K562 (cell line): ENCODE data around the gene KCNA1. TPM values are rescaled to one million over a fixed set of nuclear protein-coding genes. Genes with fewer than 3 reads are reported as not detected.

Source experiments
- ATAC-seq: fragments of 200-7000 bp; cut with Tn5 transposase; 3 replicates; pipeline ENCODE4 v1.9.1; 2020; ENCODE audit warnings: moderate library complexity
- BruUV-seq: library from RNA; stranded (reverse); fragments of 400-500 nt; replicated peaks from 2 replicates; lab custom pipeline; 2021; lab: Mats Ljungman, UMichigan
- CTCF ChIA-PET: fragments of 300-600 bp; formaldehyde crosslinking; extraction: SDS; loops from one replicate; lab custom pipeline; 2021; ENCODE audit warnings: low intra/inter-chr PET ratio; lab: Yijun Ruan, JAX
- POLR2A ChIA-PET: fragments of 300-600, 350-650 bp; sonication (Branson Sonifier 250); formaldehyde crosslinking; extraction: SDS; loops from one replicate; lab custom pipeline; 2021; ENCODE audit warnings: antibody characterized with exemption, inconsistent platforms; lab: Yijun Ruan, JAX
- DNase-seq, 4 experiments: peaks; one replicate each; pipeline versions ENCODE4 v3.0.0 to v3.0.0-alpha.2; 2011 to 2018; ENCODE audit warnings: low spot score in 3 of 4, mixed read lengths in 3 of 4; ENCODE audit errors: extremely low read depth in 1 of 4
- FAIRE-seq: peaks from 2 replicates; lab custom pipeline; 2011; peaks lifted over from hg19 to GRCh38; lab: Jason Lieb, UNC
- H2AFZ ChIP-seq: 2 replicates; pipeline ENCODE4 v1.6.0; 2011; ENCODE audit warnings: low read depth, low read length, control low read depth, inconsistent platforms
- H3K27ac ChIP-seq: fragments of 200-600 bp; 3 replicates; pipeline ENCODE4 v1.8.0; 2011; ENCODE audit warnings: low read depth, mild to moderate bottlenecking, control low read depth, inconsistent platforms, low read length, moderate library complexity, mixed read lengths; ENCODE audit errors: extremely low read depth
- H3K27me3 ChIP-seq, 2 experiments: fragments of 300-600 bp in 1 of 2; 2 replicates in 1 of 2; 3 replicates in 1 of 2; pipeline versions ENCODE4 v1.6.0 to v1.8.0; 2011; ENCODE audit warnings: inconsistent platforms in 2 of 2, low read length in 2 of 2, mild to moderate bottlenecking in 1 of 2, mixed read lengths in 1 of 2, moderate library complexity in 1 of 2; ENCODE audit not compliant: control insufficient read depth in 2 of 2, insufficient read depth in 2 of 2
- H3K36me3 ChIP-seq: fragments of 300-600 bp; 3 replicates; pipeline ENCODE4 v1.8.0; 2011; ENCODE audit warnings: mild to moderate bottlenecking, low read length, inconsistent platforms; ENCODE audit not compliant: control insufficient read depth, insufficient read depth
- H3K4me1 ChIP-seq, 2 experiments: fragments of 200-600 bp in 1 of 2; replicated peaks in 1 of 2; 2 replicates in 1 of 2; 3 replicates in 1 of 2; pipeline versions ENCODE4 v1.5.1 to v1.8.0; 2011; ENCODE audit warnings: inconsistent platforms in 2 of 2, low read length in 2 of 2, mild to moderate bottlenecking in 1 of 2, mixed read lengths in 1 of 2, moderate library complexity in 1 of 2; ENCODE audit not compliant: control insufficient read depth in 2 of 2, insufficient read depth in 2 of 2
- H3K4me2 ChIP-seq: 2 replicates; pipeline ENCODE4 v1.6.1; 2011; ENCODE audit warnings: low read length, control low read depth, inconsistent platforms, mixed read lengths; ENCODE audit not compliant: insufficient read depth
- H3K4me3 ChIP-seq: fragments of 200-600 bp; sonication (generic), shearing (Covaris generic); 2 replicates; pipeline ENCODE4 v1.5.1; 2016; ENCODE audit warnings: control low read depth, inconsistent platforms
- H3K79me2 ChIP-seq: fragments of 200-600 bp; 3 replicates; pipeline ENCODE4 v1.8.0; 2011; ENCODE audit warnings: low read length, inconsistent platforms; ENCODE audit not compliant: control insufficient read depth, insufficient read depth
- H3K9ac ChIP-seq, 2 experiments: 2 replicates each; pipeline versions ENCODE4 v1.6.0 to v1.6.1; 2011; ENCODE audit warnings: low read depth in 2 of 2, low read length in 2 of 2, control low read depth in 1 of 2, inconsistent platforms in 1 of 2, mild to moderate bottlenecking in 1 of 2, mixed read lengths in 1 of 2; ENCODE audit not compliant: insufficient read depth in 1 of 2
- H3K9me1 ChIP-seq: one replicate; pipeline ENCODE4 v1.6.0; 2011; ENCODE audit warnings: inconsistent platforms, mild to moderate bottlenecking, low read length, moderate library complexity; ENCODE audit not compliant: control insufficient read depth, insufficient read depth
- H3K9me3 ChIP-seq: replicated peaks from 2 replicates; pipeline ENCODE4 v1.5.1; 2011; ENCODE audit warnings: low read depth, low read length, inconsistent platforms; ENCODE audit not compliant: control insufficient read depth, insufficient read depth
- H4K20me1 ChIP-seq: replicated peaks from 2 replicates; pipeline ENCODE4 v1.6.1; 2011; ENCODE audit warnings: low read length, inconsistent platforms, mixed read lengths; ENCODE audit not compliant: control insufficient read depth, insufficient read depth
- ELF1 ChIP-seq: fragments of 200-800 bp; sonication (Bioruptor generic); IDR thresholded peaks from 2 replicates; pipeline ENCODE4 v1.6.1; 2016; ENCODE audit warnings: missing genetic modification characterization, missing compliant biosample characterization
- HNRNPH1 ChIP-seq: fragments of 200-400 bp; formaldehyde crosslinking; optimal IDR thresholded peaks from 2 replicates; pipeline ENCODE3; 2017; ENCODE audit warnings: low read depth, mild to moderate bottlenecking, low read length, moderate library complexity
- NCOA2 ChIP-seq, 2 experiments: fragments of 450-650 bp; IDR thresholded peaks; 2 replicates each; pipeline ENCODE4 v1.6.1; 2018; ENCODE audit warnings: mild to moderate bottlenecking in 2 of 2, moderate library complexity in 1 of 2; ENCODE audit not compliant: partially characterized antibody in 2 of 2
- SIN3B ChIP-seq: fragments of 450-650 bp; IDR thresholded peaks from 2 replicates; pipeline ENCODE4 v1.6.1; 2017; ENCODE audit warnings: low read depth, mild to moderate bottlenecking, moderate library complexity
- ZKSCAN1 ChIP-seq: fragments of 150-350 bp; IDR thresholded peaks from 2 replicates; pipeline ENCODE4 v1.6.1; 2016; ENCODE audit warnings: low read depth, low read length
- ZNF174 ChIP-seq: fragments of 250-450 bp; sonication (Bioruptor Pico); IDR thresholded peaks from 2 replicates; pipeline ENCODE4 v1.4.0; 2020; ENCODE audit warnings: mild to moderate bottlenecking
- ZNF586 ChIP-seq: fragments of 450-650 bp; formaldehyde crosslinking; conservative IDR thresholded peaks from 2 replicates; pipeline ENCODE4 v1.4.0; 2020; ENCODE audit warnings: mild to moderate bottlenecking, moderate library complexity
- WGBS: fragments of 100-300 bp; shearing (Covaris generic); methylation state at CpG from one replicate; pipeline ENCODE4 v1.1.6; 2016; ENCODE audit warnings: low coverage, mixed read lengths; ENCODE audit not compliant: insufficient coverage; ENCODE audit errors: missing lambda C conversion rate; 5-methylcytosine and 5-hydroxymethylcytosine counted together
- in situ Hi-C: fragments of 300-500 bp; cut with MboI; formaldehyde crosslinking; loops from 4 replicates; pipeline ENCODE4 v1.15.0; 2018; ENCODE audit warnings: inconsistent platforms, mixed read lengths
- intact Hi-C: fragments of 100-400 bp; cut with micrococcal nuclease; formaldehyde crosslinking; loops from 2 replicates; pipeline ENCODE4 v1.14.2; 2022
- polyA plus RNA-seq, 8 experiments: library from polyadenylated mRNA; depleted of rRNA in 4 of 8; stranded (reverse) in 5 of 8; unstranded in 3 of 8; fragments of >200 nt; fragmentation: Nextera tagmentation in 2 of 8; fragmentation: Illumina TruSeq in 1 of 8; extraction: Ambion mirVana in 2 of 8; extraction: Trizol in 1 of 8; gene quantifications; 2 replicates each; pipeline versions ENCODE4 v1.2.1 to v1.2.3, GENCODE V29; 2011 to 2014; ENCODE audit warnings: inconsistent platforms in 1 of 8, missing spikeins in 1 of 8
- total RNA-seq, 7 experiments: library from RNA; depleted of rRNA in 6 of 7; stranded (reverse); fragments of >200 nt in 6 of 7; fragmentation: Illumina TruSeq in 2 of 7; extraction: Trizol in 2 of 7; gene quantifications; 2 replicates each; pipeline versions ENCODE4 v1.2.1 to v1.2.3, GENCODE V29; 2011 to 2021; ENCODE audit warnings: low replicate concordance in 1 of 7
- TF ChIP-seq, protein P1 (sequence below): fragments of 250-450 bp; sonication (Bioruptor Pico); IDR thresholded peaks from 2 replicates; pipeline ENCODE4 v1.4.0; 2020
- TF ChIP-seq, protein P2 (sequence below): sonication (generic); formaldehyde crosslinking; IDR thresholded peaks from 2 replicates; pipeline ENCODE4 v1.8.0; 2022; ENCODE audit warnings: mild to moderate bottlenecking, missing genetic modification reagents, borderline replicate concordance
- TF ChIP-seq, protein P3 (sequence below), 2 experiments: fragments of 450-650 bp; IDR thresholded peaks; 2 replicates each; pipeline ENCODE4 v1.6.1; 2016; ENCODE audit warnings: mild to moderate bottlenecking in 2 of 2, borderline replicate concordance in 1 of 2, low read depth in 1 of 2, moderate library complexity in 1 of 2

Gene KCNA1
- total and polyA plus RNA-seq, 9 of the 15 experiments (the other 6 are each of a cell fraction or from before 2014, with no cell fraction given): not detected

DNA sequence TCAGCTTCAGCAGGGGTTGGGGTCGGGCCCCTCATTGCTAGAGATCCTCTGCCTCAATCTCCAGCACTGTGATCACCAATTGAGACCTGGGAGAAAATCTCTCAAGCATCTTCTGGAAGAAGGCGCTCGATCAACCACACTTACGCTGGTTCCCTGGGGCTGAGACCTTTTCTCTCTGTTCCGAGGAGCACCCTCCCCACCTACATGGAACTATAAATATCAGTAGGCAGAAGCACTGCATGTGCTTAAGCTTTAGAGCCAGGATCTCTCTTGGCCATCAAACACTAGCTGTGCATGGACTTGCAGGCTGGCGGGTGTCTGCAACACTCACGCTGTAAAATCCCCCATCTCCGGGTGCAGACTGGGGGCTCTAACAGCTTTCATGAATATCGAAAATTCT lies 38.2 kb upstream of the KCNA1 start:
- intact Hi-C loops (no loop called here), in situ Hi-C loops (loop anchor here (10.0 kb wide), 1 partner anchor 133 kb away; no protein-coding TSS in a partner anchor)
- Histone ChIP-seq H3K36me3 (no peaks in the 10 kb centered on the region), H3K27ac (no peak overlapping the region), H3K4me3 (no peak overlapping the region), H3K9me1 (no peaks in the 10 kb centered on the region), H3K27me3 (no peaks in the 10 kb centered on the region), H3K4me2 (no peak overlapping the region), H3K4me1 (no peaks in the 10 kb centered on the region; a peak in 1 of 5 replicates), H2AFZ (no peak overlapping the region), H3K9me3 (no peaks in the 10 kb centered on the region), H3K9ac (no peak overlapping the region), H3K79me2 (no peaks in the 10 kb centered on the region), H4K20me1 (no peaks in the 10 kb centered on the region)
- no peak for FAIRE-seq
- POLR2A ChIA-PET: no interaction called here
- DNase-seq: no peak
- BruUV-seq: no TSS peak
- WGBS: 2% methylated on average over 7 of the region's 9 CpGs
- CTCF ChIA-PET: no interaction called here
- ATAC-seq: no peak
- TF ChIP-seq ZNF174 (CRISPR knock-in tag): no peak
- no peak for TF ChIP-seq ZKSCAN1
- no peak for TF ChIP-seq NCOA2 (IDR thresholded peaks at IDR 0.05; ENCODE audit: partially characterized antibody in 2 of 2)
- TF ChIP-seq HNRNPH1: no peak
- TF ChIP-seq, protein P1, sequence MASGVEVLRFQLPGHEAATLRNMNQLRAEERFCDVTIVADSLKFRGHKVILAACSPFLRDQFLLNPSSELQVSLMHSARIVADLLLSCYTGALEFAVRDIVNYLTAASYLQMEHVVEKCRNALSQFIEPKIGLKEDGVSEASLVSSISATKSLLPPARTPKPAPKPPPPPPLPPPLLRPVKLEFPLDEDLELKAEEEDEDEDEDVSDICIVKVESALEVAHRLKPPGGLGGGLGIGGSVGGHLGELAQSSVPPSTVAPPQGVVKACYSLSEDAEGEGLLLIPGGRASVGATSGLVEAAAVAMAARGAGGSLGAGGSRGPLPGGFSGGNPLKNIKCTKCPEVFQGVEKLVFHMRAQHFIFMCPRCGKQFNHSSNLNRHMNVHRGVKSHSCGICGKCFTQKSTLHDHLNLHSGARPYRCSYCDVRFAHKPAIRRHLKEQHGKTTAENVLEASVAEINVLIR (CRISPR knock-in tag): no peak
- TF ChIP-seq, protein P2, sequence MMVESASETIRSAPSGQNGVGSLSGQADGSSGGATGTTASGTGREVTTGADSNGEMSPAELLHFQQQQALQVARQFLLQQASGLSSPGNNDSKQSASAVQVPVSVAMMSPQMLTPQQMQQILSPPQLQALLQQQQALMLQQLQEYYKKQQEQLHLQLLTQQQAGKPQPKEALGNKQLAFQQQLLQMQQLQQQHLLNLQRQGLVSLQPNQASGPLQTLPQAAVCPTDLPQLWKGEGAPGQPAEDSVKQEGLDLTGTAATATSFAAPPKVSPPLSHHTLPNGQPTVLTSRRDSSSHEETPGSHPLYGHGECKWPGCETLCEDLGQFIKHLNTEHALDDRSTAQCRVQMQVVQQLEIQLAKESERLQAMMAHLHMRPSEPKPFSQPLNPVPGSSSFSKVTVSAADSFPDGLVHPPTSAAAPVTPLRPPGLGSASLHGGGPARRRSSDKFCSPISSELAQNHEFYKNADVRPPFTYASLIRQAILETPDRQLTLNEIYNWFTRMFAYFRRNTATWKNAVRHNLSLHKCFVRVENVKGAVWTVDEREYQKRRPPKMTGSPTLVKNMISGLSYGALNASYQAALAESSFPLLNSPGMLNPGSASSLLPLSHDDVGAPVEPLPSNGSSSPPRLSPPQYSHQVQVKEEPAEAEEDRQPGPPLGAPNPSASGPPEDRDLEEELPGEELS (CRISPR knock-in tag): no peak
- no peak for TF ChIP-seq ELF1
- TF ChIP-seq SIN3B: no peak
- no peak for TF ChIP-seq ZNF586 (CRISPR knock-in tag)
- TF ChIP-seq, protein P3, sequence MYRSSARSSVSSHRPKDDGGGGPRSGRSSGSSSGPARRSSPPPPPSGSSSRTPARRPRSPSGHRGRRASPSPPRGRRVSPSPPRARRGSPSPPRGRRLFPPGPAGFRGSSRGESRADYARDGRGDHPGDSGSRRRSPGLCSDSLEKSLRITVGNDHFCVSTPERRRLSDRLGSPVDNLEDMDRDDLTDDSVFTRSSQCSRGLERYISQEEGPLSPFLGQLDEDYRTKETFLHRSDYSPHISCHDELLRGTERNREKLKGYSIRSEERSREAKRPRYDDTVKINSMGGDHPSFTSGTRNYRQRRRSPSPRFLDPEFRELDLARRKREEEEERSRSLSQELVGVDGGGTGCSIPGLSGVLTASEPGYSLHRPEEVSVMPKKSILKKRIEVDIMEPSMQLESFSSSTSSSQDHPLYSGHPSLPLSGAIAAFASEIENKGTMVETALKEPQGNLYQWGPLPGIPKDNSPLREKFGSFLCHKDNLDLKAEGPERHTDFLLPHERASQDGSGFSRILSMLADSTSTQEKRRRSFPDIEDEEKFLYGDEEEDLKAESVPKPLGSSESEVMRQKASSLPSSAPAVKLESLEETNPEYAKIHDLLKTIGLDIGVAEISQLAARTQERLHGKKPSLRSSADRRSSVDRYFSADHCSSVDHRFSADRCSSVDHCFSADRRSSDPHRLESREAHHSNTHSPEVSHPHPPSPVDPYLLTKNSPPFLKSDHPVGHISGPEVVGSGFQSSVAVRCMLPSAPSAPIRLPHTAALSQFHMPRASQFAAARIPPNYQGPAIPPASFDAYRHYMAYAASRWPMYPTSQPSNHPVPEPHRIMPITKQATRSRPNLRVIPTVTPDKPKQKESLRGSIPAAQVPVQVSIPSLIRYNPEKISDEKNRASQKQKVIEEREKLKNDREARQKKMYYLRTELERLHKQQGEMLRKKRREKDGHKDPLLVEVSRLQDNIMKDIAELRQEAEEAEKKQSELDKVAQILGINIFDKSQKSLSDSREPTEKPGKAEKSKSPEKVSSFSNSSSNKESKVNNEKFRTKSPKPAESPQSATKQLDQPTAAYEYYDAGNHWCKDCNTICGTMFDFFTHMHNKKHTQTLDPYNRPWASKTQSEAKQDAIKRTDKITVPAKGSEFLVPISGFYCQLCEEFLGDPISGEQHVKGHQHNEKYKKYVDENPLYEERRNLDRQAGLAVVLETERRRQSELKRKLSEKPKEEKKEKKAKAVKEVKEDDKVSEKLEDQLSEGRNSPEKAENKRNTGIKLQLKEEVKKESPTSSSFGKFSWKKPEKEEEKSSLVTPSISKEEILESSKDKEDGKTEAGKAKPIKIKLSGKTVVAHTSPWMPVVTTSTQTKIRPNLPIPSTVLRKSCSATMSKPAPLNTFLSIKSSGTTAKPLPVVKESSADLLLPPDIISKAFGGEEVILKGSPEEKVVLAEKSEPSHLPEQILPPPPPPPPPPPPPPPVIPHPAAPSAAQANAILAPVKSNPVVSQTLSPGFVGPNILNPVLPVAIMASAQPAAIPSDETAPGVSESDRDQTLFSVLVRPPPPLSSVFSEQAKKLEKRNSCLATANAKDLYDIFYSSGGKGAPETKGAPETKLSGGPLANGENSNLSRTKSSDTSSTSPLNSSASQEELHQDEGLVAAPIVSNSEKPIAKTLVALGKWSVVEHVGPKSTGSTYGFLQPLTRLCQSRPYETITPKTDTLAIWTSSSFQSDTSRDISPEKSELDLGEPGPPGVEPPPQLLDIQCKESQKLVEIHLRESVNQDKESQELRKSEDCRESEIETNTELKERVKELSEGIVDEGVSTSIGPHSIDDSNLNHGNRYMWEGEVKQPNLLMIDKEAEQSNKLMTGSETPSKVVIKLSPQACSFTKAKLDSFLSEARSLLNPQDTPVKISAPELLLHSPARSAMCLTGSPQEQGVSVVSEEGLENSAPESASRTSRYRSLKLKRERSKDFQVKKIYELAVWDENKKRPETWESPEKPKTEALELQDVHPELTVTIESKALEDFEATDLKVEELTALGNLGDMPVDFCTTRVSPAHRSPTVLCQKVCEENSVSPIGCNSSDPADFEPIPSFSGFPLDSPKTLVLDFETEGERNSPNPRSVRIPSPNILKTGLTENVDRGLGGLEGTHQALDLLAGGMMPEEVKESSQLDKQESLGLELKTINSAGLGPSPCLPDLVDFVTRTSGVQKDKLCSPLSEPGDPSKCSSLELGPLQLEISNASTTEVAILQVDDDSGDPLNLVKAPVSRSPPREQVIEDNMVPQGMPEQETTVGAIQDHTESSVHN (IDR thresholded peaks at IDR 0.05; ENCODE audit: borderline replicate concordance in 1 of 2, low read depth in 1 of 2): no peak
